Choroid plexus epithelial cell (primary cell): ENCODE measurements around the gene MAMLD1.

ENCODE experiments used
- DNase-seq: peaks from one replicate; pipeline ENCODE4 v3.0.0-alpha.2; 2010; ENCODE audit warnings: low read depth
- H3K4me3 ChIP-seq: 2 replicates; pipeline ENCODE4 v1.5.1; 2011; ENCODE audit warnings: low read depth, mild to moderate bottlenecking, control low read depth, low read length, moderate library complexity
- CTCF ChIP-seq: conservative IDR thresholded peaks from 2 replicates; pipeline ENCODE4 v1.5.1; 2011; ENCODE audit warnings: low read depth, mild to moderate bottlenecking, control low read depth, inconsistent platforms, low read length, moderate library complexity

MAMLD1 gene

GRCh38 chrX:150517303-150517910, 154.3 kb downstream of the MAMLD1 start:
- DNase-seq, result peak; percentile 69
- H3K4me3 ChIP-seq, result no peak overlapping the region
- TF ChIP-seq CTCF, result no peak

- TF ChIP-seq CTCF, result no peak
- DNase-seq, result no peak
- H3K4me3 ChIP-seq, result no peak overlapping the region
Measured at GRCh38 chrX:150522494-150522893, 159.4 kb downstream of the MAMLD1 start.

GRCh38 chrX:150525061-150525919, 162.2 kb downstream of the MAMLD1 start:
- no peak for TF ChIP-seq CTCF
- no peak for DNase-seq
- no peak overlapping the region for H3K4me3 ChIP-seq

- no peak for DNase-seq
- no peak for TF ChIP-seq CTCF
Measured at GRCh38 chrX:150526692-150527091, 163.6 kb downstream of the MAMLD1 start.

GRCh38 chrX:150527108-150527507, 164.0 kb downstream of the MAMLD1 start:
- no peak for TF ChIP-seq CTCF
- no peak for DNase-seq
- H3K4me3 ChIP-seq, result no peak overlapping the region

More at GRCh38 chrX:150526692-150527091, 163.6 kb downstream of the MAMLD1 start:
- no peak overlapping the region for H3K4me3 ChIP-seq

GRCh38 chrX:150529587-150529986, 166.5 kb downstream of the MAMLD1 start:
- DNase-seq, result no peak
- no peak for TF ChIP-seq CTCF
- no peak overlapping the region for H3K4me3 ChIP-seq
